Peyer's patch (tissue), 4 donors: ENCODE results near the gene DRD2. TPM values are rescaled to one million over a fixed set of nuclear protein-coding genes. Genes with fewer than 3 reads are reported as not detected.

Experiments used
- DNase-seq, 3 donors: peaks; one replicate each; pipeline ENCODE4 v3.0.0-alpha.2; 2017 to 2019
- H3K27ac ChIP-seq, 4 donors: fragments of 200-600 bp; sonication (generic); one replicate each; pipeline ENCODE4 v1.5.1; 2016 to 2019
- H3K27me3 ChIP-seq, 2 donors: fragments of 200-600 bp; sonication (generic); one replicate each; pipeline ENCODE4 v1.5.1; 2019
- H3K36me3 ChIP-seq, 3 donors: fragments of 200-600 bp; sonication (generic); one replicate each; pipeline ENCODE4 v1.5.1; 2016 to 2019
- H3K4me1 ChIP-seq, 4 donors: fragments of 200-600 bp; sonication (generic); one replicate each; pipeline ENCODE4 v1.5.1; 2016 to 2019
- H3K4me3 ChIP-seq, 4 donors: fragments of 200-600 bp; sonication (generic); 1 replicate in 3 of 4; 2 replicates in 1 of 4; pipeline ENCODE4 v1.5.1; 2016 to 2019; ENCODE audit warnings: mild to moderate bottlenecking in 1 of 4
- H3K9me3 ChIP-seq, 4 donors: fragments of 200-600 bp; sonication (generic); one replicate each; pipeline ENCODE4 v1.5.1; 2016 to 2019; ENCODE audit warnings: mild to moderate bottlenecking in 1 of 4
- POLR2A ChIP-seq, 2 donors: fragments of 450-650 bp; IDR thresholded peaks; one replicate each; pipeline ENCODE4 v1.5.1; 2017; ENCODE audit warnings: antibody characterized with exemption in 2 of 2, mild to moderate bottlenecking in 2 of 2, moderate library complexity in 2 of 2
- total RNA-seq, 4 donors: library from RNA; depleted of rRNA; stranded (reverse); fragments of >200 nt; gene quantifications; one replicate each; pipeline ENCODE4 v1.1.0, GENCODE V29; 2016
- TF ChIP-seq, protein P1 (sequence below), 6 experiments: fragments of 450-650 bp in 4 of 6; fragments of 200-600 bp in 2 of 6; sonication (generic) in 1 of 6; IDR thresholded peaks; one replicate each; pipeline ENCODE4 v1.5.1; 2017 to 2019; ENCODE audit warnings: antibody characterized with exemption in 6 of 6, mild to moderate bottlenecking in 3 of 6, moderate library complexity in 1 of 6

The DRD2 gene
- total RNA-seq, 4 donors from 2014 or later, result not detected

DNA sequence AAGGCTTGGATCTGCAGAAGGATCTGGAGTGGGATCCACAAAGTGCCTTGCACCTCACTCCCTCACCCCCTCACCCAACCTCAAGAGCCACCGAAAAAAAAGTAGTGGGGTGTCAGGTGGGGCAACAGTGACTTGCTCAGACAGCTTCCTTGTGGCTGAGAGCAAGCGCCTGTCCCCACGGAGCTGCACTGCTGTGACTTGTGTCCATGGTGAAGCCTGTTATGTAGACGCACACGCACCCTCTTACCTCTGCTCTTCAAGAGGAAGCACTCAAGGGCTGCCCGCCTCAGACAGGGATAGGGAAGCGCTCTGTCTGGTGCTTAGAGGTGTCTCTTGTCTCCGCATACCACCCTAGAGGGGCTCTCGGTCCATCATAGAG is 1.2 kb downstream of the DRD2 start:
- peaks cover 0 to 7% (median 0%) of the 10 kb centered on the region in 4 donors for H3K4me1 ChIP-seq
- TF ChIP-seq, protein P1, sequence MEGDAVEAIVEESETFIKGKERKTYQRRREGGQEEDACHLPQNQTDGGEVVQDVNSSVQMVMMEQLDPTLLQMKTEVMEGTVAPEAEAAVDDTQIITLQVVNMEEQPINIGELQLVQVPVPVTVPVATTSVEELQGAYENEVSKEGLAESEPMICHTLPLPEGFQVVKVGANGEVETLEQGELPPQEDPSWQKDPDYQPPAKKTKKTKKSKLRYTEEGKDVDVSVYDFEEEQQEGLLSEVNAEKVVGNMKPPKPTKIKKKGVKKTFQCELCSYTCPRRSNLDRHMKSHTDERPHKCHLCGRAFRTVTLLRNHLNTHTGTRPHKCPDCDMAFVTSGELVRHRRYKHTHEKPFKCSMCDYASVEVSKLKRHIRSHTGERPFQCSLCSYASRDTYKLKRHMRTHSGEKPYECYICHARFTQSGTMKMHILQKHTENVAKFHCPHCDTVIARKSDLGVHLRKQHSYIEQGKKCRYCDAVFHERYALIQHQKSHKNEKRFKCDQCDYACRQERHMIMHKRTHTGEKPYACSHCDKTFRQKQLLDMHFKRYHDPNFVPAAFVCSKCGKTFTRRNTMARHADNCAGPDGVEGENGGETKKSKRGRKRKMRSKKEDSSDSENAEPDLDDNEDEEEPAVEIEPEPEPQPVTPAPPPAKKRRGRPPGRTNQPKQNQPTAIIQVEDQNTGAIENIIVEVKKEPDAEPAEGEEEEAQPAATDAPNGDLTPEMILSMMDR (IDR thresholded peaks at IDR 0.05), result no peak
- TF ChIP-seq POLR2A (IDR thresholded peaks at IDR 0.05), result no peak
- no peaks in the 10 kb centered on the region for H3K36me3 ChIP-seq
- H3K27ac ChIP-seq, result no peak overlapping the region
- no peaks in the 10 kb centered on the region for H3K9me3 ChIP-seq
- no peak for DNase-seq
- H3K27me3 ChIP-seq, result peaks cover 0 to 13% of the 10 kb centered on the region in 2 donors
- no peak overlapping the region for H3K4me3 ChIP-seq

DNA sequence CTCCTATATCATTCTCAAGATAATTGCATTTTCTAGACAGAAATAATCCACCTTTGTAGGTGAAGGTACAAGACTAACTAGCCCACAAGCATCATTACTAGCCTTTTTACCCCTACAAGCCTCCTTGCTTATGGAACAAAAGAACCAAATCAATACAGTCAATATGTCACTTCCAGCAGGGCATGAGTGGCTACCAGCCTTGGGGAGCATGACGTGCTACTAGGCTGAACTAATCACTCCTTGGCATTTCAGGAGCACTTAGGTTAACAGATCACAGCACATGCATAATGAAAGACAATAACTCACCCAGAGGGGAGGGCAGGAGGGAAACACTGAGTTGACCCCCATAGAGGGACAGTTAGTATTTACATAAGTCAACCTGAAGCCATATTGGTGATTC is 2.7 kb downstream of the DRD2 start:
- no peak for DNase-seq
- Histone ChIP-seq H3K4me3 (no peak overlapping the region), H3K9me3 (no peaks in the 10 kb centered on the region), H3K4me1 (peaks cover 0 to 7% (median 0%) of the 10 kb centered on the region in 4 donors), H3K36me3 (no peaks in the 10 kb centered on the region), H3K27ac (no peak overlapping the region), H3K27me3 (peaks cover 0 to 13% of the 10 kb centered on the region in 2 donors)
- no peak for TF ChIP-seq POLR2A (IDR thresholded peaks at IDR 0.05)
- TF ChIP-seq, protein P1 (IDR thresholded peaks at IDR 0.05), result no peak

DNA sequence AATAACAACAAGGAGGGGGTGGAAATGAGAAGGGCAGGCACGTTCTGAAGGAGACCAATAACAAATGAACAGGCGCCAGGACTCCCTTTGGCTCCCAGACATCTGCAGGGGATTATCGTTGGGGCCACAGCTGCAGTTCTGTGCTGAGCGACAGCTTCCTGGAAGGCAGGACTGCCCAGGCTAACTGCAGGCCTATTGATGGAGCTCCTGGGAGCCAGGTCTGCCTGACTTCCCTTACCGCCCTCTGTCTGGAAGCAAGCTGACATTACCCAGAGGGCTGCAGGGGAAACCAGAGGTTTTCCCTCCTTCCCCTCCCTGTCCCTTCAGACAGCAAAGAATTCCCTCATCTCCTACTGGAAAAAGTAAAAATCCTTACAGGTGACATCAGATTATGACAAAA is 5.0 kb downstream of the DRD2 start:
- peaks cover 0 to 8% of the 10 kb centered on the region in 2 donors for H3K27me3 ChIP-seq
- peaks cover 0 to 7% (median 0%) of the 10 kb centered on the region in 4 donors for H3K4me1 ChIP-seq
- no peak for TF ChIP-seq POLR2A (IDR thresholded peaks at IDR 0.05)
- TF ChIP-seq, protein P1 (IDR thresholded peaks at IDR 0.05), result no peak
- DNase-seq, result no peak
- no peaks in the 10 kb centered on the region for H3K36me3 ChIP-seq
- no peak overlapping the region for H3K27ac ChIP-seq
- H3K9me3 ChIP-seq, result no peaks in the 10 kb centered on the region
- H3K4me3 ChIP-seq, result no peak overlapping the region

DNA sequence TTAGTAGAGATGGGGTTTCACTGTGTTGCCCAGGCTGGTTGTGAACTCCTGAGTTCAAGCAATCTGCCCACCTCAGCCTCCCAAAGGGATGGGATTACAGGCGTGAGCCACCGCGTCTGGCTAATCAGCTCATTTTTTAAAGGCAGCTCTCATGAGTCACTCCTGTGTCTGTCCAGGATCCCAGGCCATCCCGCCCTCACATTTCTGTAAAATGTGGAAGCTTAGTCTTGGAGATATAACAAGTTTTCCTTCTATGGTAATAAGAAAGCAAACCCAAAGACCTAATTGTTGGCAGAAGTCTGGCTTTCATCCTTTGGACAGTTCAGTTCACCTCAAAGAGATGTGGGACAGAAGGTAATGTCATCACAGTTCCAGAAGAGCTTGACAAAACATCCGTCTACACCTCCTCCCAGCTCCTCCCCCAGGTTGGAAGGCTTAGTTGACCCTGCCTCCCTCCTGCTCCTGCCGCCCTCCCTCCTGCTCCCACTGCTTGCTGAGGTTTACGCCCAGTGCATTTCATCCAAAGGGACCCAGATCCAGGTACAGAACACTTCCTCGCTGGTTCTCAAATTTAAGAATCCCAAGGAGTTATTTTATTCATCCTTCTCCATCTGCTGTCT is 6.4 kb downstream of the DRD2 start:
- no peaks in the 10 kb centered on the region for H3K9me3 ChIP-seq
- no peak for DNase-seq
- no peaks in the 10 kb centered on the region for H3K4me1 ChIP-seq
- H3K4me3 ChIP-seq, result no peak overlapping the region
- no peaks in the 10 kb centered on the region for H3K27me3 ChIP-seq
- TF ChIP-seq, protein P1 (IDR thresholded peaks at IDR 0.05), result no peak
- no peak for TF ChIP-seq POLR2A (IDR thresholded peaks at IDR 0.05)
- H3K27ac ChIP-seq, result no peak overlapping the region
- H3K36me3 ChIP-seq, result no peaks in the 10 kb centered on the region

DNA sequence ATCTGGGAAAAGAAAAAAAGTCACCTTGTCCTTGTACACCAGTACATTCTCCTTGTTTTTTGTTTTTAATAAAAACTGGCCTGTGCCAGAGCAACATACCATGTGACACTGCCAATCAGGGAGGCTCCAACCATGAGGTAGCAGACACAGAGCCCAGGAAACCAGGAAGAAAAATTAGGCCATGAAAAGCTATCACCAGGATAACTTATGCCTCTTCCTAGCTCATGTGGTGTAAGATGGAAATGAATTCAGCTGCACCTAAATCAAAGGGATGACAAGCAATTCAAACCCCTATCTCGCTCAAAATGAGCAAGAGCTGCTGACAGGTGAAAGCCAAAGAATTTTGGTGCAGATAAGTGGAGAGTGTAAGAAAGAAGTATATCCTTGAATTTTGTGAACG is 7.7 kb downstream of the DRD2 start:
- no peak for DNase-seq
- Histone ChIP-seq H3K4me1 (no peaks in the 10 kb centered on the region), H3K36me3 (no peaks in the 10 kb centered on the region), H3K9me3 (no peaks in the 10 kb centered on the region), H3K4me3 (no peak overlapping the region), H3K27ac (no peak overlapping the region), H3K27me3 (no peaks in the 10 kb centered on the region)
- TF ChIP-seq, protein P1 (IDR thresholded peaks at IDR 0.05), result no peak
- no peak for TF ChIP-seq POLR2A (IDR thresholded peaks at IDR 0.05)

DNA sequence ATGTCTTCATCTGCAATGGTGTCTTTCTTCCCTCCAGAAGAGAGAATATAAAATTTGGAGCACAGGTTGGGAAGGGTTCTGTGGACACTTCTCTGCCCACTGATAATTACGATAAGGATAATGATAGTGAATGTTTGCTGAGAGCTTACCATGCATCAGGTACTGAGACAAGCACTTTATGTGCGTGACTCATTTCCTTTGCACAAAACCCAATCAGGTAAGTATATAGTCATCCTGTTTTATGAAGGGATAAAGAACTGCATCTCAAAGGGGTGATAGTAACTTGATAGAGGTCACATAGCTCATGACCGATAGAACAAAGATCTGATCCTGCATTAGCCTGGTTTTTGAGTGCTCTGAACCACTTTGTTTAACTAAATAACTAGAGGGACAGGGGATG is 9.4 kb downstream of the DRD2 start:
- no peak overlapping the region for H3K4me3 ChIP-seq
- no peak for DNase-seq
- no peaks in the 10 kb centered on the region for H3K4me1 ChIP-seq
- no peaks in the 10 kb centered on the region for H3K27me3 ChIP-seq
- TF ChIP-seq POLR2A (IDR thresholded peaks at IDR 0.05), result no peak
- no peak overlapping the region for H3K27ac ChIP-seq
- no peaks in the 10 kb centered on the region for H3K36me3 ChIP-seq
- no peaks in the 10 kb centered on the region for H3K9me3 ChIP-seq
